ENCODE measurements around the gene METTL24.
"Not testable (repeated sequence)": the region's sequence is repeated elsewhere in the genome, so short reads cannot be mapped to it uniquely, and the experiment has no call there.

The METTL24 gene

DNA sequence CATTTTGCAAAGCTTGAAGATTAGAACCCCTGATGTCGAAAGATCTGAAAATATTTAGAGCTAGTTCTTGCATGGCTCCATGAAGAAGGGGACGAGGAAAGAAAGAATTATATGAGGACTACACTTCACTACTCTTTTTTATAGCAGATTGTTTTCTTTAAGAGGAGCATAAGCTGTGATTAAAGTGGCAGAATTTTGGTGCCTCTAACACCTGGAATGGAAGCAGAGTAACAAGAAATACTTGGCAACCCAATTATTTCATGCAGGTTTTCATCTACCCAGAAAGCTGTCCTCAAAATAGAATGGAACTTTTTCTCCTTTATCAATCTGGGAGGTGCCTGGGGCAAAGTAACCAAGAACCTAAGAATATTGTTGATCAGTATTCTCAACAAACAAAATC is 4.0 kb downstream of the METTL24 start:
- DNase-seq, result no peak
- no peaks in the 10 kb centered on the region for H3K36me3 ChIP-seq (replicated peaks)
- in situ Hi-C loops (cut with HindIII; ENCODE audit: low pct_ligation_motif_present, low sequenced_read_pairs), result no loop called here
- H3K4me3 ChIP-seq (ENCODE audit: low read depth, low read length), result no peak overlapping the region
- TF ChIP-seq, protein P1, sequence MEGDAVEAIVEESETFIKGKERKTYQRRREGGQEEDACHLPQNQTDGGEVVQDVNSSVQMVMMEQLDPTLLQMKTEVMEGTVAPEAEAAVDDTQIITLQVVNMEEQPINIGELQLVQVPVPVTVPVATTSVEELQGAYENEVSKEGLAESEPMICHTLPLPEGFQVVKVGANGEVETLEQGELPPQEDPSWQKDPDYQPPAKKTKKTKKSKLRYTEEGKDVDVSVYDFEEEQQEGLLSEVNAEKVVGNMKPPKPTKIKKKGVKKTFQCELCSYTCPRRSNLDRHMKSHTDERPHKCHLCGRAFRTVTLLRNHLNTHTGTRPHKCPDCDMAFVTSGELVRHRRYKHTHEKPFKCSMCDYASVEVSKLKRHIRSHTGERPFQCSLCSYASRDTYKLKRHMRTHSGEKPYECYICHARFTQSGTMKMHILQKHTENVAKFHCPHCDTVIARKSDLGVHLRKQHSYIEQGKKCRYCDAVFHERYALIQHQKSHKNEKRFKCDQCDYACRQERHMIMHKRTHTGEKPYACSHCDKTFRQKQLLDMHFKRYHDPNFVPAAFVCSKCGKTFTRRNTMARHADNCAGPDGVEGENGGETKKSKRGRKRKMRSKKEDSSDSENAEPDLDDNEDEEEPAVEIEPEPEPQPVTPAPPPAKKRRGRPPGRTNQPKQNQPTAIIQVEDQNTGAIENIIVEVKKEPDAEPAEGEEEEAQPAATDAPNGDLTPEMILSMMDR (IDR thresholded peaks at IDR 0.05; ENCODE audit: low read depth, low read length, missing control alignments), result no peak
- no peak overlapping the region for H3K27ac ChIP-seq
- H3K27me3 ChIP-seq (replicated peaks), result no peaks in the 10 kb centered on the region

DNA sequence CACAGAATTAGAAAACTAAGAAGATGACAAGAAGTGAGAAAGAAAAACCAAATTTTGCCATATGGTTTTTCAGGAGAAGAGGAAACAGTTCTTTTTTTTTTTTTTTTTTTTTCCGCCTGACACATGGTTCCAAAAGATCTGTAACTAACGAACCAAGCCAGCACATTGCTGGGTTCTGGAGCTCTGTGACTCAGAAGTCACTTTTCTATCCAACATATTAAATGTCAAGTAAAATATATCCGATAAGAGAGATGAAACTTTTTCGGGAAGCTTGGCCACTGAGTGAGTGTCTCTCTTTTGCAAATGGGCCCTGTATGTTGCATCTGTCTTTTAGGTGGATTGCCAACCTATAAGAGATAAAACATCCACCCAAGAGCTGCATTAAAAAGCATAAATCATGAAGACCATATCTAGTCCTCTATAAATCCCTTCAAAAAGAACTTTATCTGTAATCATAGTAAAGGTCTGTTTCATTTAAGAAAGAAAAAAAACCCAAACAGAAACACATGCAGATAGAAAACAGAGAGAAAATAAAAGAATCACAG is 4.6 kb downstream of the METTL24 start:
- Histone ChIP-seq H3K27me3 (replicated peaks) (no peaks in the 10 kb centered on the region), H3K4me3 (ENCODE audit: low read depth, low read length) (no peak overlapping the region), H3K36me3 (replicated peaks) (no peaks in the 10 kb centered on the region), H3K27ac (no peak overlapping the region)
- in situ Hi-C loops (cut with HindIII; ENCODE audit: low pct_ligation_motif_present, low sequenced_read_pairs), result no loop called here
- TF ChIP-seq, protein P1 (IDR thresholded peaks at IDR 0.05; ENCODE audit: low read depth, low read length, missing control alignments), result no peak
- no peak for DNase-seq

DNA sequence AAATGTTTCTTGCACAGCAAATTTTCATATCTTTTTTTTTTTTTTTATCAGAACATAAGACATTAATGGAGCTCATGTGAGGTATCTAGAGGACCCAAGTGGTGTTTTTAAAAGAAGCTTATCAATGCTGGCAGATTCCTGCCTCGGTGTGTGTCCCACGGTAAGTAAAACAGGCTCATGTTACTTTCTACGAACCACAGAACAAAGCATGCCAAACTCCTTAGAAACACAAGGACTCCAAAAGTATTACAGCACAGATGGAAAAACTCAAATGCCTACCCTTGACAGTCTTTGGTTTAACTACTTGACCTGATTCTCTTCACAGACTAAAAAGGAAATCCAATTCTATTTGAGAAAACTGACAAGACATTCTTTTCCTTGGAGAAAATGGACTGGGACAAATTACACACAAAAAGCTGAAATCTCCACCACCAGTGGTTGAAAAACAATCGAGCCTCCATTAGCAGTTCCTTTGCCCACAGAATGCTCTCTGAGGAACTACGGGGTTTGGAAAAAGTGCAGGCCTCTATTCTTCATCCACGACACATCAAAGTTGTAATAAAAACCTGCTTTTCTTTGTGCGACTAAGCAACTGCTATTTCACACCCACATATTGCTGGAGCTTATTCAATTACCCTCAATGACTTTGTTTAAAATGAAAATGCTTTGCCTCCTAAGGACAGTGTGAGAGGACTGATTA is 5.4 kb downstream of the METTL24 start:
- in situ Hi-C loops (cut with HindIII; ENCODE audit: low pct_ligation_motif_present, low sequenced_read_pairs), result no loop called here
- no peaks in the 10 kb centered on the region for H3K27me3 ChIP-seq (replicated peaks)
- H3K27ac ChIP-seq, result no peak overlapping the region
- H3K36me3 ChIP-seq (replicated peaks), result no peaks in the 10 kb centered on the region
- no peak overlapping the region for H3K4me3 ChIP-seq (ENCODE audit: low read depth, low read length)
- no peak for DNase-seq
- TF ChIP-seq, protein P1 (IDR thresholded peaks at IDR 0.05; ENCODE audit: low read depth, low read length, missing control alignments), result no peak

- Histone ChIP-seq H3K4me3 (ENCODE audit: low read depth, low read length) (no peak overlapping the region), H3K27ac (no peak overlapping the region)
- in situ Hi-C loops (cut with HindIII; ENCODE audit: low pct_ligation_motif_present, low sequenced_read_pairs), result no loop called here
These were observed 6.2 kb downstream of the METTL24 start for GRCh38 chr6:110351986-110352385.

GRCh38 chr6:110351546-110351945 is 6.6 kb downstream of the METTL24 start:
- H3K36me3 ChIP-seq (replicated peaks), result no peaks in the 10 kb centered on the region
- in situ Hi-C loops (cut with HindIII; ENCODE audit: low pct_ligation_motif_present, low sequenced_read_pairs), result no loop called here
- TF ChIP-seq, protein P1 (IDR thresholded peaks at IDR 0.05; ENCODE audit: low read depth, low read length, missing control alignments), result no peak

More at GRCh38 chr6:110351986-110352385, 6.2 kb downstream of the METTL24 start:
- H3K27me3 ChIP-seq (replicated peaks), result no peaks in the 10 kb centered on the region
- TF ChIP-seq, protein P1 (IDR thresholded peaks at IDR 0.05; ENCODE audit: low read depth, low read length, missing control alignments), result no peak
- DNase-seq, result no peak
- H3K36me3 ChIP-seq (replicated peaks), result no peaks in the 10 kb centered on the region

GRCh38 chr6:110350593-110350992 is 7.6 kb downstream of the METTL24 start:
- in situ Hi-C loops (cut with HindIII; ENCODE audit: low pct_ligation_motif_present, low sequenced_read_pairs); H3K36me3 ChIP-seq (replicated peaks); H3K27me3 ChIP-seq (replicated peaks); DNase-seq; H3K27ac ChIP-seq; H3K4me3 ChIP-seq (ENCODE audit: low read depth, low read length): not testable (repeated sequence)

More at GRCh38 chr6:110351546-110351945, 6.6 kb downstream of the METTL24 start:
- Histone ChIP-seq H3K4me3 (ENCODE audit: low read depth, low read length) (no peak overlapping the region), H3K27ac (no peak overlapping the region), H3K27me3 (replicated peaks) (no peaks in the 10 kb centered on the region)
- DNase-seq, result no peak
